Ishikawa (cell line): ENCODE results near the gene SYT1.

Experiments
- CEBPB ChIP-seq: IDR thresholded peaks from 2 replicates; pipeline ENCODE4 v1.6.1; 2012
- CREB1 ChIP-seq: IDR thresholded peaks from 2 replicates; pipeline ENCODE4 v1.6.1; 2012; ENCODE audit warnings: low read depth
- EGR1 ChIP-seq: IDR thresholded peaks from 2 replicates; pipeline ENCODE4 v1.6.1; 2012
- EP300 ChIP-seq: IDR thresholded peaks from 2 replicates; pipeline ENCODE4 v1.6.1; 2012; ENCODE audit warnings: borderline replicate concordance
- FOXM1 ChIP-seq: IDR thresholded peaks from 2 replicates; pipeline ENCODE4 v1.6.1; 2012; ENCODE audit warnings: low read depth, borderline replicate concordance
- RAD21 ChIP-seq: IDR thresholded peaks from 2 replicates; pipeline ENCODE4 v1.6.1; 2012; ENCODE audit warnings: low read depth
- TAF1 ChIP-seq: IDR thresholded peaks from 2 replicates; pipeline ENCODE4 v1.6.1; 2012; ENCODE audit warnings: low read depth, mild to moderate bottlenecking
- YY1 ChIP-seq: IDR thresholded peaks from 2 replicates; pipeline ENCODE4 v1.6.1; 2012; ENCODE audit warnings: low read depth
- TF ChIP-seq, protein P1 (sequence below): IDR thresholded peaks from 2 replicates; pipeline ENCODE4 v1.6.1; 2012; ENCODE audit warnings: low read depth, mild to moderate bottlenecking
- TF ChIP-seq, protein P2 (sequence below): IDR thresholded peaks from 2 replicates; pipeline ENCODE4 v1.6.1; 2012

DNA sequence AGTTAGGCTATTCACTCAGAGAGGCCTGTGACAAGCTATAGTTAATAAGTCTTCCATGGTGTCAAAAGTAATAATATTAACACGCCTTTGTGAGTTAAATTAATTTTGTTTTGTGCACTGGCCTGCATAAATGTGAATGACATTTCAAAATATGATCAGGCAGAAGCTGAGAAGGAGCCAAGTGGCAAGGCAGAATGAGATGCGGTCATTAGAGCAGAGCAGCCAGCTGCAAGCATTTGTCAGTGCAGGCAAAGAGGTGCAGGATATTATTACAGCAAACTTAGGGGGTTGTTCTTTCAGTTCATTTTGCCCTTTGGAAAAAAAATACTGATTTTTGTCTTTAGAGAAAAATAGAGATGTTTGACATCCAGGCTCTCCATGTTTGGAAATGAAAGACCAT, 461.6 kb downstream of the SYT1 start:
- TF ChIP-seq EP300 (no peak), RAD21 (no peak), CREB1 (no peak), EGR1 (no peak), CEBPB (no peak), YY1 (no peak), FOXM1 (no peak), TAF1 (no peak)
- TF ChIP-seq, protein P1, sequence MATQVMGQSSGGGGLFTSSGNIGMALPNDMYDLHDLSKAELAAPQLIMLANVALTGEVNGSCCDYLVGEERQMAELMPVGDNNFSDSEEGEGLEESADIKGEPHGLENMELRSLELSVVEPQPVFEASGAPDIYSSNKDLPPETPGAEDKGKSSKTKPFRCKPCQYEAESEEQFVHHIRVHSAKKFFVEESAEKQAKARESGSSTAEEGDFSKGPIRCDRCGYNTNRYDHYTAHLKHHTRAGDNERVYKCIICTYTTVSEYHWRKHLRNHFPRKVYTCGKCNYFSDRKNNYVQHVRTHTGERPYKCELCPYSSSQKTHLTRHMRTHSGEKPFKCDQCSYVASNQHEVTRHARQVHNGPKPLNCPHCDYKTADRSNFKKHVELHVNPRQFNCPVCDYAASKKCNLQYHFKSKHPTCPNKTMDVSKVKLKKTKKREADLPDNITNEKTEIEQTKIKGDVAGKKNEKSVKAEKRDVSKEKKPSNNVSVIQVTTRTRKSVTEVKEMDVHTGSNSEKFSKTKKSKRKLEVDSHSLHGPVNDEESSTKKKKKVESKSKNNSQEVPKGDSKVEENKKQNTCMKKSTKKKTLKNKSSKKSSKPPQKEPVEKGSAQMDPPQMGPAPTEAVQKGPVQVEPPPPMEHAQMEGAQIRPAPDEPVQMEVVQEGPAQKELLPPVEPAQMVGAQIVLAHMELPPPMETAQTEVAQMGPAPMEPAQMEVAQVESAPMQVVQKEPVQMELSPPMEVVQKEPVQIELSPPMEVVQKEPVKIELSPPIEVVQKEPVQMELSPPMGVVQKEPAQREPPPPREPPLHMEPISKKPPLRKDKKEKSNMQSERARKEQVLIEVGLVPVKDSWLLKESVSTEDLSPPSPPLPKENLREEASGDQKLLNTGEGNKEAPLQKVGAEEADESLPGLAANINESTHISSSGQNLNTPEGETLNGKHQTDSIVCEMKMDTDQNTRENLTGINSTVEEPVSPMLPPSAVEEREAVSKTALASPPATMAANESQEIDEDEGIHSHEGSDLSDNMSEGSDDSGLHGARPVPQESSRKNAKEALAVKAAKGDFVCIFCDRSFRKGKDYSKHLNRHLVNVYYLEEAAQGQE: no peak
- TF ChIP-seq, protein P2, sequence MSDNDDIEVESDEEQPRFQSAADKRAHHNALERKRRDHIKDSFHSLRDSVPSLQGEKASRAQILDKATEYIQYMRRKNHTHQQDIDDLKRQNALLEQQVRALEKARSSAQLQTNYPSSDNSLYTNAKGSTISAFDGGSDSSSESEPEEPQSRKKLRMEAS: no peak
